NCI-H2196 (cell line): ENCODE measurements around the gene RPL39.
"Not testable (repeated sequence)": the region's sequence is repeated elsewhere in the genome, so short reads cannot be mapped to it uniquely, and the experiment has no call there.

Experiments used
- DNase-seq: peaks from one replicate; lab custom pipeline; 2025; ENCODE audit not compliant: unreplicated experiment; lab: John Stamatoyannopoulos, UW

Gene RPL39

GRCh38 chrX:119791437-119792231 is at the start of gene RPL39:
Gene RPL39 (minus strand): TSS chrX:119791630. CDS start chrX:119791576, 54 bp downstream.
- DNase-seq, result peak; percentile 79

GRCh38 chrX:119833905-119834304 is 42.5 kb upstream of the RPL39 start:
- DNase-seq, result no peak

GRCh38 chrX:119828446-119828845 is 37.0 kb upstream of the RPL39 start:
- no peak for DNase-seq

- no peak for DNase-seq
Observed at GRCh38 chrX:119826399-119826959, 35.0 kb upstream of the RPL39 start.

- DNase-seq, result not testable (repeated sequence)
Observed at GRCh38 chrX:119824221-119824620, 32.8 kb upstream of the RPL39 start.

GRCh38 chrX:119821703-119822102 is 30.3 kb upstream of the RPL39 start:
- not testable (repeated sequence) for DNase-seq

- DNase-seq, result no peak
Observed at GRCh38 chrX:119817130-119817690, 25.8 kb upstream of the RPL39 start.

- DNase-seq, result no peak
Observed at GRCh38 chrX:119816300-119816699, 24.9 kb upstream of the RPL39 start.

GRCh38 chrX:119809185-119809666 is 17.8 kb upstream of the RPL39 start:
- no peak for DNase-seq

- DNase-seq, result not testable (repeated sequence)
Observed at GRCh38 chrX:119808461-119808860, 17.0 kb upstream of the RPL39 start.

- no peak for DNase-seq
Observed at GRCh38 chrX:119802546-119802945, 11.1 kb upstream of the RPL39 start.

GRCh38 chrX:119801253-119802221 is 10.1 kb upstream of the RPL39 start:
- no peak for DNase-seq

- DNase-seq, result peak; percentile 5
Observed at GRCh38 chrX:119790977-119791436, 423 bp downstream of the RPL39 start.

GRCh38 chrX:119784747-119785446 is 6.5 kb downstream of the RPL39 start:
- peak; percentile 0 for DNase-seq

- DNase-seq, result no peak
Observed at GRCh38 chrX:119783026-119783425, 8.4 kb downstream of the RPL39 start.

GRCh38 chrX:119778829-119779228 is 12.6 kb downstream of the RPL39 start:
- no peak for DNase-seq

GRCh38 chrX:119775517-119776238 is 15.8 kb downstream of the RPL39 start:
- no peak for DNase-seq

GRCh38 chrX:119769388-119769787 is 22.0 kb downstream of the RPL39 start:
- not testable (repeated sequence) for DNase-seq

- not testable (repeated sequence) for DNase-seq
Observed at GRCh38 chrX:119768436-119768835, 23.0 kb downstream of the RPL39 start.
